ENCODE results near the gene CLPX.

DNA sequence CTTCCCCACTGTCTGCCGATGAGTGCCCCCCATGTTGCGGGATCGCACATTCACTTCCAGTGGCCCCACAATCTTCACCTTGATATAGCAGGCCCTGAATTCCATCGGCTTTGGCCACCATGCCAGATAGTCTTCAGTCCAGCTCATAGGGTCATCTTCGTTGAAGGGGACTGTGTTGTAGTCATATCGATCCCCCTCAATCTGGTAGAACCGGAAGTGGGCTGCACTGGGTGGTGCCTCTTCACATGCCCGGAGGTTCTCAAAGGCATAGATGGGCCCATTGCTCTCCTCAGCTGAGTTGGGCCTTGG lies 12.1 kb upstream of the CLPX start:
- TF ChIP-seq ZNF274 (IDR thresholded peaks at IDR 0.05; ENCODE audit: low read depth, low read length) (no peak), YY1 (IDR thresholded peaks at IDR 0.05; ENCODE audit: insufficient read depth, insufficient read length) (no peak), SUZ12 (IDR thresholded peaks at IDR 0.05; ENCODE audit: extremely low read depth, insufficient read depth, insufficient read length) (no peak)

Data from NT2/D1 (cell line).